ENCODE measurements around the gene HSP90B1. TPM values are rescaled to one million over a fixed set of nuclear protein-coding genes. Genes with fewer than 3 reads are reported as not detected.

HSP90B1 gene
- total and polyA plus RNA-seq, 10 of the 15 experiments (the other 5 are each of a cell fraction or from before 2014, with no cell fraction given), result 254 to 968 (median 560) TPM

DNA sequence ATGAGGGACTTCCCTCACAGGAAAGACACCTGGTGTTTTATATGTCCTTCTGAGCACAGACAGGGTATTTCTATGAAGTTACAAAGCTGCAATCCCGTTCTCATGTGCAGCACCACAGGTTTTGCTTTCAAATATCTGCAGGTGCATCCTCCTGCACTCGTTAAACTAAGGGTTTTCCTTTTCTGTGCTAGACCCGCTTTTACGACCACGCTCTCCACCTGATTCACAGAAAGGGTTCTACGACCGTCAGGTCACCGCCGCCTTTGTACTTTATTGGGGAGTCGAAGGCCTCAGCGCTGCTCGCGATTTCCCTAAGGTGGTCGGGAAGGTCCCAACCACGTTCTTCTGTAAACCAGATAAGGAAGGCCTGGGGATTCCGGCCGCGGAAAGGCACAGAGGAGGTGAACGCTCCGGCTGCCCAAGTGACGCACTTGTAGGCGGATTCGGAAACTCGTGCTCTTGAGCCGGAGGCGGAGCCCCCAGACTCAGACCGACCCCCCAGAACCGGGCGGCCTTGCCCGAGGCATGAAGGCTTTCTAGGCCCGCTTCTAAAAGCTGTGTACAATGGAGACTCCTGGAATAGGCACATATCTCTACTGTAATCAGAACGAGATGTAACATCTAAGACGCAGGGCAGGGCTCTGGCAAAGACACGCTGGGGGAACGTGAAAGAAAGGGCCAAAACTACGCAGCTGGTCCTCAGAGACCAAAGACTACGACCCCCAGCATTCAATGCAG is 995 bp upstream of the HSP90B1 start (continued):
- TF ChIP-seq, protein P1, sequence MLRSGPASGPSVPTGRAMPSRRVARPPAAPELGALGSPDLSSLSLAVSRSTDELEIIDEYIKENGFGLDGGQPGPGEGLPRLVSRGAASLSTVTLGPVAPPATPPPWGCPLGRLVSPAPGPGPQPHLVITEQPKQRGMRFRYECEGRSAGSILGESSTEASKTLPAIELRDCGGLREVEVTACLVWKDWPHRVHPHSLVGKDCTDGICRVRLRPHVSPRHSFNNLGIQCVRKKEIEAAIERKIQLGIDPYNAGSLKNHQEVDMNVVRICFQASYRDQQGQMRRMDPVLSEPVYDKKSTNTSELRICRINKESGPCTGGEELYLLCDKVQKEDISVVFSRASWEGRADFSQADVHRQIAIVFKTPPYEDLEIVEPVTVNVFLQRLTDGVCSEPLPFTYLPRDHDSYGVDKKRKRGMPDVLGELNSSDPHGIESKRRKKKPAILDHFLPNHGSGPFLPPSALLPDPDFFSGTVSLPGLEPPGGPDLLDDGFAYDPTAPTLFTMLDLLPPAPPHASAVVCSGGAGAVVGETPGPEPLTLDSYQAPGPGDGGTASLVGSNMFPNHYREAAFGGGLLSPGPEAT (IDR thresholded peaks at IDR 0.05; ENCODE audit: low read depth), result peak; percentile 48; the same call in 1 of the 2 replicates
- TF ChIP-seq IKZF2 (IDR thresholded peaks at IDR 0.05), result peak in 1 of 2 experiments; percentile 35; a peak in 1 of 4 replicates
- TF ChIP-seq, protein P2, sequence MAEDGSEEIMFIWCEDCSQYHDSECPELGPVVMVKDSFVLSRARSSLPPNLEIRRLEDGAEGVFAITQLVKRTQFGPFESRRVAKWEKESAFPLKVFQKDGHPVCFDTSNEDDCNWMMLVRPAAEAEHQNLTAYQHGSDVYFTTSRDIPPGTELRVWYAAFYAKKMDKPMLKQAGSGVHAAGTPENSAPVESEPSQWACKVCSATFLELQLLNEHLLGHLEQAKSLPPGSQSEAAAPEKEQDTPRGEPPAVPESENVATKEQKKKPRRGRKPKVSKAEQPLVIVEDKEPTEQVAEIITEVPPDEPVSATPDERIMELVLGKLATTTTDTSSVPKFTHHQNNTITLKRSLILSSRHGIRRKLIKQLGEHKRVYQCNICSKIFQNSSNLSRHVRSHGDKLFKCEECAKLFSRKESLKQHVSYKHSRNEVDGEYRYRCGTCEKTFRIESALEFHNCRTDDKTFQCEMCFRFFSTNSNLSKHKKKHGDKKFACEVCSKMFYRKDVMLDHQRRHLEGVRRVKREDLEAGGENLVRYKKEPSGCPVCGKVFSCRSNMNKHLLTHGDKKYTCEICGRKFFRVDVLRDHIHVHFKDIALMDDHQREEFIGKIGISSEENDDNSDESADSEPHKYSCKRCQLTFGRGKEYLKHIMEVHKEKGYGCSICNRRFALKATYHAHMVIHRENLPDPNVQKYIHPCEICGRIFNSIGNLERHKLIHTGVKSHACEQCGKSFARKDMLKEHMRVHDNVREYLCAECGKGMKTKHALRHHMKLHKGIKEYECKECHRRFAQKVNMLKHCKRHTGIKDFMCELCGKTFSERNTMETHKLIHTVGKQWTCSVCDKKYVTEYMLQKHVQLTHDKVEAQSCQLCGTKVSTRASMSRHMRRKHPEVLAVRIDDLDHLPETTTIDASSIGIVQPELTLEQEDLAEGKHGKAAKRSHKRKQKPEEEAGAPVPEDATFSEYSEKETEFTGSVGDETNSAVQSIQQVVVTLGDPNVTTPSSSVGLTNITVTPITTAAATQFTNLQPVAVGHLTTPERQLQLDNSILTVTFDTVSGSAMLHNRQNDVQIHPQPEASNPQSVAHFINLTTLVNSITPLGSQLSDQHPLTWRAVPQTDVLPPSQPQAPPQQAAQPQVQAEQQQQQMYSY (CRISPR knock-in tag; IDR thresholded peaks at IDR 0.05), result no peak
- peak; percentile 12 for TF ChIP-seq TAF1 (IDR thresholded peaks at IDR 0.05; ENCODE audit: borderline replicate concordance, low read depth, low read length)
- peak; percentile 63 to 80; a peak in 3 of 4 replicates for TF ChIP-seq BHLHE40 (IDR thresholded peaks at IDR 0.05; ENCODE audit: borderline replicate concordance in 1 of 2, low read depth in 2 of 2, low read length in 1 of 2)
- TF ChIP-seq, protein P3, sequence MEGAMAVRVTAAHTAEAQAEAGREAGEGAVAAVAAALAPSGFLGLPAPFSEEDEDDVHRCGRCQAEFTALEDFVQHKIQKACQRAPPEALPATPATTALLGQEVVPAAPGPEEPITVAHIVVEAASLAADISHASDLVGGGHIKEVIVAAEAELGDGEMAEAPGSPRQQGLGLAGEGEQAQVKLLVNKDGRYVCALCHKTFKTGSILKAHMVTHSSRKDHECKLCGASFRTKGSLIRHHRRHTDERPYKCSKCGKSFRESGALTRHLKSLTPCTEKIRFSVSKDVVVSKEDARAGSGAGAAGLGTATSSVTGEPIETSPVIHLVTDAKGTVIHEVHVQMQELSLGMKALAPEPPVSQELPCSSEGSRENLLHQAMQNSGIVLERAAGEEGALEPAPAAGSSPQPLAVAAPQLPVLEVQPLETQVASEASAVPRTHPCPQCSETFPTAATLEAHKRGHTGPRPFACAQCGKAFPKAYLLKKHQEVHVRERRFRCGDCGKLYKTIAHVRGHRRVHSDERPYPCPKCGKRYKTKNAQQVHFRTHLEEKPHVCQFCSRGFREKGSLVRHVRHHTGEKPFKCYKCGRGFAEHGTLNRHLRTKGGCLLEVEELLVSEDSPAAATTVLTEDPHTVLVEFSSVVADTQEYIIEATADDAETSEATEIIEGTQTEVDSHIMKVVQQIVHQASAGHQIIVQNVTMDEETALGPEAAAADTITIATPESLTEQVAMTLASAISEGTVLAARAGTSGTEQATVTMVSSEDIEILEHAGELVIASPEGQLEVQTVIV (IDR thresholded peaks at IDR 0.05; ENCODE audit: borderline replicate concordance, partially characterized antibody), result peak; percentile 63
- TF ChIP-seq, protein P4, sequence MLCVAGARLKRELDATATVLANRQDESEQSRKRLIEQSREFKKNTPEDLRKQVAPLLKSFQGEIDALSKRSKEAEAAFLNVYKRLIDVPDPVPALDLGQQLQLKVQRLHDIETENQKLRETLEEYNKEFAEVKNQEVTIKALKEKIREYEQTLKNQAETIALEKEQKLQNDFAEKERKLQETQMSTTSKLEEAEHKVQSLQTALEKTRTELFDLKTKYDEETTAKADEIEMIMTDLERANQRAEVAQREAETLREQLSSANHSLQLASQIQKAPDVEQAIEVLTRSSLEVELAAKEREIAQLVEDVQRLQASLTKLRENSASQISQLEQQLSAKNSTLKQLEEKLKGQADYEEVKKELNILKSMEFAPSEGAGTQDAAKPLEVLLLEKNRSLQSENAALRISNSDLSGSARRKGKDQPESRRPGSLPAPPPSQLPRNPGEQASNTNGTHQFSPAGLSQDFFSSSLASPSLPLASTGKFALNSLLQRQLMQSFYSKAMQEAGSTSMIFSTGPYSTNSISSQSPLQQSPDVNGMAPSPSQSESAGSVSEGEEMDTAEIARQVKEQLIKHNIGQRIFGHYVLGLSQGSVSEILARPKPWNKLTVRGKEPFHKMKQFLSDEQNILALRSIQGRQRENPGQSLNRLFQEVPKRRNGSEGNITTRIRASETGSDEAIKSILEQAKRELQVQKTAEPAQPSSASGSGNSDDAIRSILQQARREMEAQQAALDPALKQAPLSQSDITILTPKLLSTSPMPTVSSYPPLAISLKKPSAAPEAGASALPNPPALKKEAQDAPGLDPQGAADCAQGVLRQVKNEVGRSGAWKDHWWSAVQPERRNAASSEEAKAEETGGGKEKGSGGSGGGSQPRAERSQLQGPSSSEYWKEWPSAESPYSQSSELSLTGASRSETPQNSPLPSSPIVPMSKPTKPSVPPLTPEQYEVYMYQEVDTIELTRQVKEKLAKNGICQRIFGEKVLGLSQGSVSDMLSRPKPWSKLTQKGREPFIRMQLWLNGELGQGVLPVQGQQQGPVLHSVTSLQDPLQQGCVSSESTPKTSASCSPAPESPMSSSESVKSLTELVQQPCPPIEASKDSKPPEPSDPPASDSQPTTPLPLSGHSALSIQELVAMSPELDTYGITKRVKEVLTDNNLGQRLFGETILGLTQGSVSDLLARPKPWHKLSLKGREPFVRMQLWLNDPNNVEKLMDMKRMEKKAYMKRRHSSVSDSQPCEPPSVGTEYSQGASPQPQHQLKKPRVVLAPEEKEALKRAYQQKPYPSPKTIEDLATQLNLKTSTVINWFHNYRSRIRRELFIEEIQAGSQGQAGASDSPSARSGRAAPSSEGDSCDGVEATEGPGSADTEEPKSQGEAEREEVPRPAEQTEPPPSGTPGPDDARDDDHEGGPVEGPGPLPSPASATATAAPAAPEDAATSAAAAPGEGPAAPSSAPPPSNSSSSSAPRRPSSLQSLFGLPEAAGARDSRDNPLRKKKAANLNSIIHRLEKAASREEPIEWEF (IDR thresholded peaks at IDR 0.05; ENCODE audit: insufficient replicate concordance, low read depth, low read length), result peak; percentile 74
- 0 out of 2 replicates have a peak, but pooled peaks have one; percentile 44 for TF ChIP-seq ZNF24 (IDR thresholded peaks at IDR 0.05)
- TF ChIP-seq SMAD1 (IDR thresholded peaks at IDR 0.05; ENCODE audit: low read depth, partially characterized antibody), result peak; percentile 54
- TF ChIP-seq DPF2 (IDR thresholded peaks at IDR 0.05), result no peak; the same call in 1 of the 2 replicates
- TF ChIP-seq, protein P5, sequence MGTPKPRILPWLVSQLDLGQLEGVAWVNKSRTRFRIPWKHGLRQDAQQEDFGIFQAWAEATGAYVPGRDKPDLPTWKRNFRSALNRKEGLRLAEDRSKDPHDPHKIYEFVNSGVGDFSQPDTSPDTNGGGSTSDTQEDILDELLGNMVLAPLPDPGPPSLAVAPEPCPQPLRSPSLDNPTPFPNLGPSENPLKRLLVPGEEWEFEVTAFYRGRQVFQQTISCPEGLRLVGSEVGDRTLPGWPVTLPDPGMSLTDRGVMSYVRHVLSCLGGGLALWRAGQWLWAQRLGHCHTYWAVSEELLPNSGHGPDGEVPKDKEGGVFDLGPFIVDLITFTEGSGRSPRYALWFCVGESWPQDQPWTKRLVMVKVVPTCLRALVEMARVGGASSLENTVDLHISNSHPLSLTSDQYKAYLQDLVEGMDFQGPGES (IDR thresholded peaks at IDR 0.05), result 0 out of 2 replicates have a peak, but pooled peaks have one; percentile 6
- TF ChIP-seq EZH2 (IDR thresholded peaks at IDR 0.05; ENCODE audit: borderline replicate concordance, control insufficient read depth, low read depth, low read length), result no peak
- TF ChIP-seq SMAD5 (IDR thresholded peaks at IDR 0.05; ENCODE audit: low read depth), result peak; percentile 36; the same call in 1 of the 2 replicates
